ENCODE data around the gene RBM20.

DNA sequence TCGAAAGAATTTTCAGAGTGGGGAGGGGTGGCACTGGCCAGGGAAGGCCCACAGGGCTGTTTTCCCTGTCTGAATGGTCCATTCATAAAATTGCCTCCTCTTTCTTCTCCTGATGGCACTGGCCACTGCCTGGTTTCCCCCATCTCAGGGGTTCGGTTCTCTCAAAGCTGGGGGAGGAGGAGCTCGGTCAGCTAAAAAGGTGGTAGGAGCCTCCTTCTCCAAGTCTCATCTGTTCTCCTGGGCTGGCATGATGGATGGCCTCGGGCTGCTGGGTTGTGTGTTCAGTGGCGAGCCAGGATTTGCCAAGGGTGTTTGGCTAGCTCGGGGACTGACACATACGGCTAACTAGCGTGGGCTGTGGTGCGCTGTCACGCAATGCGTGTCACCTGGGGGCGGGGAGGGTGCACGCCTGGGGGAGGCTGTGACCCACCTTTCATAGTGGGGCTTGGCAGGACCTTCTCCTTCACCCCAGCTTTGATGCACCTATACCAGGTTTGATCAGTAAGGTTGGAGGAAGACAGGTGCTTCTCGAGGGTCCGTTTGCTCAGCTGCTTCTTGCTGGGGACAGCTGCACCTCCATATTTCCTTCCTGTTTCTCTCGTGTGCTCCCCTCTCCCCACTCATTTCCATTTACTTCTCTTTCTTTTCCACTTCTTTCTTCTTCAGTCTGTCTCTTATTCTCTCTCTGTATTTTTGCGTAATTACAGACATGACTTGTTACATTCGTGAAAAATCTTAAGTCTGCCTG is 36.3 kb downstream of the RBM20 start:
- TF ChIP-seq, protein P1, sequence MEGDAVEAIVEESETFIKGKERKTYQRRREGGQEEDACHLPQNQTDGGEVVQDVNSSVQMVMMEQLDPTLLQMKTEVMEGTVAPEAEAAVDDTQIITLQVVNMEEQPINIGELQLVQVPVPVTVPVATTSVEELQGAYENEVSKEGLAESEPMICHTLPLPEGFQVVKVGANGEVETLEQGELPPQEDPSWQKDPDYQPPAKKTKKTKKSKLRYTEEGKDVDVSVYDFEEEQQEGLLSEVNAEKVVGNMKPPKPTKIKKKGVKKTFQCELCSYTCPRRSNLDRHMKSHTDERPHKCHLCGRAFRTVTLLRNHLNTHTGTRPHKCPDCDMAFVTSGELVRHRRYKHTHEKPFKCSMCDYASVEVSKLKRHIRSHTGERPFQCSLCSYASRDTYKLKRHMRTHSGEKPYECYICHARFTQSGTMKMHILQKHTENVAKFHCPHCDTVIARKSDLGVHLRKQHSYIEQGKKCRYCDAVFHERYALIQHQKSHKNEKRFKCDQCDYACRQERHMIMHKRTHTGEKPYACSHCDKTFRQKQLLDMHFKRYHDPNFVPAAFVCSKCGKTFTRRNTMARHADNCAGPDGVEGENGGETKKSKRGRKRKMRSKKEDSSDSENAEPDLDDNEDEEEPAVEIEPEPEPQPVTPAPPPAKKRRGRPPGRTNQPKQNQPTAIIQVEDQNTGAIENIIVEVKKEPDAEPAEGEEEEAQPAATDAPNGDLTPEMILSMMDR (IDR thresholded peaks at IDR 0.05) = no peak
- no peak for TF ChIP-seq EP300 (IDR thresholded peaks at IDR 0.05)
- TF ChIP-seq POLR2A (IDR thresholded peaks at IDR 0.05) = no peak

Data from gastroesophageal sphincter (tissue), 3 donors.